Bone marrow (tissue), 2 donors: ENCODE results near the gene SLC39A2.

Source experiments
- DNase-seq, 2 donors: peaks; one replicate each; lab custom pipeline; 2025; lab: John Stamatoyannopoulos, UW

SLC39A2 gene

DNA sequence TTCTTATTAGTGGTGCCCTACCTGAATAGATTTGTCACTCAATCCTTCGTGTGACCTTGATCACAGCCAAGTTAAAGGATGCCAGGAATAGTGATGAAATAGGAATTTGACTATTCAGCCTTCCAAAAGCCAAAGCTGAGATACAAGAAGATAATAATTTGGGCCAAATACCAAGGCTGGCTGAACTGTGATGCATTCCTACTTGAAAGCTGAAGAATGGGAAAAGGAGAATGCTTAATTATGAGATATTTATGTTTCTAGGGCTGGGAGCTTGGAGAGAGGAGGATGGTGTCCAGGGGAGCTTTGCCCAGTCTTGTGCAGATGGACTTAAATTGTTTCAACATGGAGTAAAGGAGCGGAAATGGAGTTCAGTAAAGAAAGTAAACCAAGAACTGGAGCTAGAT is 48.3 kb downstream of the SLC39A2 start:
- DNase-seq, result no peak

DNA sequence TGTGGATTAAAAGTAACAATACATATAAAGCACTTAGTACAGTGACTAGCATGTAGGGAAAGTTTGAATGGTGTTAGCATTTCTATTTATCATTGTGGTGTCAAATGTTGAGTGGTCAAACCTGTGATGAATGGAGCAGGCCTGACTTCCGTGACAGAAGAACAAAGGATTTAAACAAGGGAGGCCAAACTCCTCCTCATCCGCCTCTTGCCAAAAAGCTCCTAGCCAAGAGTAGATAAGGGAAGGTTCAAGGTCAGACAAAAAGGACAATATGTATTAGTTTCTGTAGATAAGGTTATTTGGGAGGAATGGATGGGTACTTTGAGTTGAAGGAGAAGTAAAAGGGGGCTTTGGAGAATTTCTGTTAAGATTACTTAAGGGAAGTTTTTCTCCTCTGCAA is 49.5 kb downstream of the SLC39A2 start:
- no peak for DNase-seq

DNA sequence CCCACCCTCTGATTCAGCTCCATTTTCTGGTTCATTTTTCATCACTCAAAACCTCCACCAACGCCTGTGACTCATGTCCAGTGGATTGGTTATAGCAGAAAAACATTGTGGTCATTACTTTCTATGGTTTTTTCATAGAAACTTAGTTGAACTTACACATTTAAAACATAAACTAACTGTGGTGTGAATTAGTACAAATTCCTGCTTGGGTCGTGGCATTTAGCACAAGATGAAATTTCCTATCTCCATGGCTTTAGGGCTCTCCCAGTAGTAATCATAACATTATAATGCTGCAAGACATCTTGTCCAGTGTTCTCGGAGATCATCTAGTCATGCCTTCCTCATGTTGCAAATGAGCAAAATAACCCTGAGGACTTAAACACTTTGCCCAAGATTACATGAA is 50.2 kb downstream of the SLC39A2 start:
- no peak for DNase-seq

DNA sequence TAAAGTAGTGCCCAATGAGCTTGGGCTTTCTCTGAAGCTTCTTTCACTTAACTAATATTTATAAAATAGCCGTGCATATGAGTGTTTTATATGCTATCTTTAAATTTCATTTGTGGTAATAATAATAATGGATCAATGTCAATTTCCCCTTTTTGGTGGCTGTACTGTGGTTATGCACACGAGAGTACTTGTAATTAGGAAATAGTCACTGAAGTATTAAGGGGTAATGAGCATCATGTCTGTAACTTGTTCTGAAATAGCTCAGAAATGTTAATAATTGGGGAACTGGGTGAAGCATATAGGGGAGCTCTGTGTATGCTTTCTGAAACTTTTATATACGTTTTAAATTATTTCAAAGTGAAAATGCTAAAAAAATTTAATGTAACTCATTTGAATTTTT is 51.5 kb downstream of the SLC39A2 start:
- DNase-seq, result no peak
